ENCODE results near the gene ADGRF5. TPM values are rescaled to one million over a fixed set of nuclear protein-coding genes. Genes with fewer than 3 reads are reported as not detected.

ADGRF5 gene, protein sequence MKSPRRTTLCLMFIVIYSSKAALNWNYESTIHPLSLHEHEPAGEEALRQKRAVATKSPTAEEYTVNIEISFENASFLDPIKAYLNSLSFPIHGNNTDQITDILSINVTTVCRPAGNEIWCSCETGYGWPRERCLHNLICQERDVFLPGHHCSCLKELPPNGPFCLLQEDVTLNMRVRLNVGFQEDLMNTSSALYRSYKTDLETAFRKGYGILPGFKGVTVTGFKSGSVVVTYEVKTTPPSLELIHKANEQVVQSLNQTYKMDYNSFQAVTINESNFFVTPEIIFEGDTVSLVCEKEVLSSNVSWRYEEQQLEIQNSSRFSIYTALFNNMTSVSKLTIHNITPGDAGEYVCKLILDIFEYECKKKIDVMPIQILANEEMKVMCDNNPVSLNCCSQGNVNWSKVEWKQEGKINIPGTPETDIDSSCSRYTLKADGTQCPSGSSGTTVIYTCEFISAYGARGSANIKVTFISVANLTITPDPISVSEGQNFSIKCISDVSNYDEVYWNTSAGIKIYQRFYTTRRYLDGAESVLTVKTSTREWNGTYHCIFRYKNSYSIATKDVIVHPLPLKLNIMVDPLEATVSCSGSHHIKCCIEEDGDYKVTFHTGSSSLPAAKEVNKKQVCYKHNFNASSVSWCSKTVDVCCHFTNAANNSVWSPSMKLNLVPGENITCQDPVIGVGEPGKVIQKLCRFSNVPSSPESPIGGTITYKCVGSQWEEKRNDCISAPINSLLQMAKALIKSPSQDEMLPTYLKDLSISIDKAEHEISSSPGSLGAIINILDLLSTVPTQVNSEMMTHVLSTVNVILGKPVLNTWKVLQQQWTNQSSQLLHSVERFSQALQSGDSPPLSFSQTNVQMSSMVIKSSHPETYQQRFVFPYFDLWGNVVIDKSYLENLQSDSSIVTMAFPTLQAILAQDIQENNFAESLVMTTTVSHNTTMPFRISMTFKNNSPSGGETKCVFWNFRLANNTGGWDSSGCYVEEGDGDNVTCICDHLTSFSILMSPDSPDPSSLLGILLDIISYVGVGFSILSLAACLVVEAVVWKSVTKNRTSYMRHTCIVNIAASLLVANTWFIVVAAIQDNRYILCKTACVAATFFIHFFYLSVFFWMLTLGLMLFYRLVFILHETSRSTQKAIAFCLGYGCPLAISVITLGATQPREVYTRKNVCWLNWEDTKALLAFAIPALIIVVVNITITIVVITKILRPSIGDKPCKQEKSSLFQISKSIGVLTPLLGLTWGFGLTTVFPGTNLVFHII (N-terminal part only)
- 9.9 TPM for total RNA-seq

GRCh38 chr6:46921731-46922130, at the start of gene ADGRF5:
ADGRF5 (minus strand) TSS chr6:46921938; CDS start chr6:46906762, 15,176 bp downstream.

Other genes starting within 250 kb of the ADGRF5 start
- gene TDRD6, start 234.1 kb downstream of the ADGRF5 start, total RNA-seq = 0.46 TPM
- gene PLA2G7, start 186.6 kb downstream of the ADGRF5 start, total RNA-seq = 4.6 TPM
- gene ANKRD66, start 175.0 kb downstream of the ADGRF5 start, total RNA-seq = 3.5 TPM
- gene MEP1A, start 128.5 kb downstream of the ADGRF5 start, total RNA-seq = not detected
- under 0.01 TPM for gene ADGRF1, start 120.4 kb upstream of the ADGRF5 start, total RNA-seq

Measured in diencephalon (tissue), 1 donor.